ENCODE data around the gene SNX6.
"Not testable (repeated sequence)": the region's sequence is repeated elsewhere in the genome, so short reads cannot be mapped to it uniquely, and the experiment has no call there.

The SNX6 gene

GRCh38 chr14:34521071-34521470, 108.9 kb downstream of the SNX6 start:
- DNase-seq (ENCODE audit: low spot score) = not testable (repeated sequence)

- DNase-seq (ENCODE audit: low spot score) = not testable (repeated sequence)
These were observed 109.5 kb downstream of the SNX6 start for GRCh38 chr14:34520304-34520970.
